Activated CD4-positive, alpha-beta memory T cell treated with anti-CD3 and anti-CD28 coated beads for 36 hours (primary cell): ENCODE data around the gene ETS2. TPM values are rescaled to one million over a fixed set of nuclear protein-coding genes. Genes with fewer than 3 reads are reported as not detected.

ENCODE experiments used
- CTCF ChIA-PET: fragments of 350-600 bp; sonication (Branson Sonifier 250); formaldehyde crosslinking; loops from one replicate; lab custom pipeline; 2021; ENCODE audit warnings: antibody characterized with exemption, inconsistent platforms; lab: Charles Lee
- POLR2A ChIA-PET: fragments of 350-600 bp; sonication (Branson Sonifier 250); formaldehyde crosslinking; loops from one replicate; lab custom pipeline; 2021; ENCODE audit warnings: antibody characterized with exemption; lab: Charles Lee
- DNase-seq: peaks from one replicate; pipeline ENCODE4 v3.0.0-alpha.2; 2020
- H3K27ac Mint-ChIP-seq: one replicate; pipeline ENCODE4 v1.8.0; 2021; ENCODE audit warnings: mixed read lengths
- H3K27me3 Mint-ChIP-seq: one replicate; pipeline ENCODE4 v1.8.0; 2021; ENCODE audit warnings: mixed read lengths
- H3K36me3 Mint-ChIP-seq: one replicate; pipeline ENCODE4 v1.8.0; 2021; ENCODE audit warnings: mixed read lengths
- H3K4me1 Mint-ChIP-seq: one replicate; pipeline ENCODE4 v1.8.0; 2021; ENCODE audit warnings: low read depth, mixed read lengths
- H3K4me3 Mint-ChIP-seq: one replicate; pipeline ENCODE4 v1.8.0; 2021; ENCODE audit warnings: mild to moderate bottlenecking, mixed read lengths
- H3K9me3 Mint-ChIP-seq: one replicate; pipeline ENCODE4 v1.8.0; 2021; ENCODE audit warnings: mixed read lengths
- intact Hi-C: fragments of 100-400 bp; cut with micrococcal nuclease; formaldehyde crosslinking; loops from one replicate; pipeline ENCODE4 v1.15.1; 2023
- total RNA-seq, 2 experiments: library from RNA; stranded (reverse); gene quantifications; one replicate each; pipeline ENCODE4 v1.2.3, GENCODE V29; 2021

Gene ETS2
- total RNA-seq, 2 experiments from 2014 or later, result 22.1 to 25.0 TPM

DNA sequence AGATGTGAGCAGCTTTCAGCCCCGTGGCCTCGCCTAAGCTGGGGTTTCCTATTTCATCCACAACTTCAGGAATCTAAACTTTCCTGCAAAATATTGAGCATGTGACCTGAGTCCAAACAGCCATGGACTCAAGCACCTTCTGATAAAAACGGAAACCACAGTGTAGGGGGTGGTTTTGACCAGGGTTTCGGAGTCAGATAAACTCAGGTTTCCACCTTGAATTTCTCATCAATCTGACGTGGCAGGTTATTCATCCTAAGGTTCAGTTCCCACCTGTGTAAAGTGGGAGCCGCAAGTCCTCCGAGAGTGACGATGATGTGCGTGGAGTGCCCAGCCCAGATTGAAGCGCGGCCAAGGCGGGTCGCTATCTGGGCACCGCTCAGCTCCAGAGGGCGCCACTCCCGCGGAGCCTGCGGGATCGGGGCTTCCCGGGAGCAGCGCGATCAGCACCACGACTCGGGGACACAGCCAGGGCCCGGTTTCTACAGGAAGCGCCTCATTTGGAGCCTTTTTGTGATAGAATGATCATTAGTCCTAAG, 871 bp upstream of the ETS2 start:
- Mint-ChIP-seq H3K36me3 (peaks cover 18% of the 10 kb centered on the region), H3K4me1 (peaks cover 35% of the 10 kb centered on the region)
- intact Hi-C loops, result loop anchor here (1.0 to 10.0 kb wide), 4 partner anchors 24 to 580 kb away; partner anchors contain the start of gene BRWD1

DNA sequence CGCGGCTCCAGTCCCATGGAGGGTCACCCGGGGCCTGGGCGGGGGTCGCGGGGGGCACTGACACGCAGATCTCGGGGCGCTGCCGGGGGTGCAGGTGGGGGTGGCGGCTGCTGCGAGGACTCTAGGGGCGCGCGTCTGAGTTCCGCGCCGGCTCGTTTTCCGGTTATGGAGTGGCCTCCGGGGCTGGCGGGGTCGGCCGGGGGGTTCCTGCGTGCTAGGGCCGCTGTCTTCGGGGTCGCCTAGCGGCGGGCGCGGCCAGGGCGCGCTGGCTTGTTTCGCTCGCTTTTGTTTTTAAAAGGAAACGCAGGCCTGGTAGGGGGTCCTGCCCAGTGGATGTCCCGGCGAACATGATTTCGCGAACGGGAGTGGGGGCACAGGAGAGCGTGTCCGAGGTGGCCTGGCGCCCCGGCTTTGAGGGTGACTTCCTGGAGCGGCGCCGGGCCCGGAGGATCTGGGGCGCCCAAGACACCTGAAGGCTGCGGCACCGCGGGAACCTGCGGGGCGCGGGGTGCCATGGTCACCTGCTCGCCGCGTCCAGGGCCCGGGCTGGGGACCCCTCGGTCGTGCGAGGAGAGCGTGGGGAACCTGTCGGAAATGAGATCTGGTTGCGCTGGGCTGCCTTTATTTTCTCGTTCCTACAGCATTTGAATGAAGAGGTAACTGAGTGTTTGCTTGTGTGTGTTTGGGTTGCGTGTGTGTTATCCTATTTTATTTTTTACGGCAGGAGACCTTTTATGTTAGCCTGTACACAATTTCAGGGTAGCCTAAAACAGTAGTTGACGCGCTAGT, 618 bp downstream of the ETS2 start:
- Mint-ChIP-seq H3K27me3 (no peaks in the 10 kb centered on the region), H3K27ac (peak overlapping the region; percentile 87), H3K4me1 (peaks cover 47% of the 10 kb centered on the region), H3K4me3 (peak overlapping the region; percentile 87), H3K9me3 (no peaks in the 10 kb centered on the region), H3K36me3 (peaks cover 31% of the 10 kb centered on the region)
- ChIA-PET CTCF (interaction anchor here (1.2 to 1.6 kb wide), 2 partner anchors 27 to 36 kb away, joined by 5 to 6 read pairs; no protein-coding TSS in a partner anchor), POLR2A (interaction anchor here (4.6 kb wide), 1 partner anchor 37 kb away, joined by 31 read pairs; no protein-coding TSS in a partner anchor)
- DNase-seq, result peak; percentile 46
- intact Hi-C loops, result loop anchor here (2.0 to 10.0 kb wide), 3 partner anchors 72 to 578 kb away; partner anchors contain the start of gene BRWD1

More for the DNA sequence above, 871 bp upstream of the ETS2 start:
- DNase-seq, result peak; percentile 71
- Mint-ChIP-seq H3K4me3 (peak overlapping the region; percentile 87), H3K27me3 (peaks cover 2% of the 10 kb centered on the region), H3K9me3 (no peaks in the 10 kb centered on the region), H3K27ac (peak overlapping the region; percentile 81)
- ChIA-PET POLR2A (interaction anchor here (0.6 to 4.6 kb wide), 5 partner anchors 17 to 379 kb away, joined by 3 to 31 read pairs (median 4); partner anchors contain the start of gene PSMG1), CTCF (interaction anchor here (1.1 to 4.0 kb wide), 3 partner anchors 15 to 36 kb away, joined by 3 to 22 read pairs (median 3); no protein-coding TSS in a partner anchor)

DNA sequence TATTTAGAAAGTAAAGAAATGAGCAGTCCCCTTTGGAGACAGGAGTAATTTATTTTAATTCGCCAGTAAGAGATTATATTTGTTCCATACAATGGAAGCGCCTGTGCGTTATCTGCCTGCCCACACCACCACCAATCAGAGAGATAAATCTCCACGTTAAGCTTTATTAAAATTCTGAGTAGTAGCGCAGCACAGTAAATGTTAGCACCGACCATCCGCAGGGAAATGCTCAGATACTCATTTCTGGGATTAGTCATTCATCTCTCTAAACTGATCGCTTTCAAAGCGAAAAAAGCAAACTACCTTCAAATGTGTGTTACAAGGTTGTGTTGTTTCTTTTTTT, 1.2 kb downstream of the ETS2 start:
- Mint-ChIP-seq H3K9me3 (no peaks in the 10 kb centered on the region), H3K4me1 (peaks cover 50% of the 10 kb centered on the region), H3K36me3 (peaks cover 36% of the 10 kb centered on the region), H3K4me3 (peak overlapping the region; percentile 87), H3K27me3 (no peaks in the 10 kb centered on the region), H3K27ac (peak overlapping the region; percentile 87)
- POLR2A ChIA-PET, result interaction anchor here (4.6 kb wide), 1 partner anchor 37 kb away, joined by 31 read pairs; no protein-coding TSS in a partner anchor
- CTCF ChIA-PET, result interaction anchor here (0.8 to 1.6 kb wide), 5 partner anchors 25 to 72 kb away, joined by 3 to 7 read pairs (median 5); no protein-coding TSS in a partner anchor
- peak; percentile 43 for DNase-seq
- intact Hi-C loops, result loop anchor here (1.0 to 10.0 kb wide), 5 partner anchors 24 to 578 kb away; partner anchors contain the start of gene BRWD1

DNA sequence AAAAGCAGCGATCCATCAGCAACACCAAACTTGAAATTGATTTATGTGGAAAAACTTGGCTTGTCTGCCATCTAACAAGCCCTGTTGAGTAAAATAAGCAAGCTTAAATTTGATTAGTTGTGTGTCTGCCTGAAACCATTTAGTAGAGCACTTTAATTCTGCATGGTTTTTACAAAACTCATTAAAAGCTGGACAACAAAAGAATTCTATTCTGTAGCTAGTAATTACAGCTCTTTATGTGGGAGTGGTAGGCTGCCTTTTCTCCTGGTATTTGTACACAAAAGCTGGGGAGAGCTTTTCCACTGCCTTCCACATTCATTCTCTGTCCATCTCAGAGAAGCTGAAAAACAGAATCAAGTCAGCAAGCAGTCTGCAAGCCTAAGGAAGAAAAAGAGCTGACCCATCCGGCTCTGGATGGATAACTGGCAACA, 1.7 kb downstream of the ETS2 start:
- intact Hi-C loops, result loop anchor here (1.0 to 10.0 kb wide), 5 partner anchors 24 to 577 kb away; partner anchors contain the start of gene BRWD1
- H3K4me1 Mint-ChIP-seq, result peaks cover 50% of the 10 kb centered on the region
- H3K4me3 Mint-ChIP-seq, result peak overlapping the region; percentile 87
- POLR2A ChIA-PET, result interaction anchor here (4.6 kb wide), 1 partner anchor 38 kb away, joined by 31 read pairs; no protein-coding TSS in a partner anchor
- no peaks in the 10 kb centered on the region for H3K9me3 Mint-ChIP-seq
- CTCF ChIA-PET, result interaction anchor here (0.8 to 1.6 kb wide), 6 partner anchors 24 to 73 kb away, joined by 3 to 7 read pairs (median 4); no protein-coding TSS in a partner anchor
- peaks cover 39% of the 10 kb centered on the region for H3K36me3 Mint-ChIP-seq
- H3K27me3 Mint-ChIP-seq, result no peaks in the 10 kb centered on the region
- DNase-seq, result no peak
- peak overlapping the region; percentile 23 for H3K27ac Mint-ChIP-seq

DNA sequence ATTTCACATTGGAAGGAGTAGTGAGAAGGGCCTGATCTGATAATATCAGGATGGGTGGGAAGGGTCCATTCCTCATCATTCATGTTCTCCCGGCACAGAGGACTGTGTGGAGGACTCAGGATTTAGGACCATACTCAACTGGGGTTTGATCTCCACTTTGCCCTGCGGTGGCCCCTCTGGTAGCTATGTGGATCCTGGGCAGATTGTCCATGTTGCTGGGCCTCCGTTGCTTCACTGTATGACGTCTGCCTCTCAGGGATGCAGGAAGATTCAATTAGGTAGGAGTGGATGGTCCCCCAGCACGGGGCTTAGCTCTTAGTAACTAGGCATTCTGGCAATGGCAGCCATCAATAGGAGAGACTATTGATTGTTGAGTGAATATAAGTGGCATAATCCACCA, 2.3 kb downstream of the ETS2 start:
- H3K36me3 Mint-ChIP-seq, result peaks cover 41% of the 10 kb centered on the region
- no peaks in the 10 kb centered on the region for H3K27me3 Mint-ChIP-seq
- POLR2A ChIA-PET, result interaction anchor here (4.6 kb wide), 1 partner anchor 38 kb away, joined by 31 read pairs; no protein-coding TSS in a partner anchor
- H3K4me3 Mint-ChIP-seq, result peak overlapping the region; percentile 87
- CTCF ChIA-PET, result interaction anchor here (0.8 to 1.6 kb wide), 5 partner anchors 28 to 330 kb away, joined by 3 to 6 read pairs (median 4); no protein-coding TSS in a partner anchor
- no peak overlapping the region for H3K27ac Mint-ChIP-seq
- peaks cover 50% of the 10 kb centered on the region for H3K4me1 Mint-ChIP-seq
- DNase-seq, result no peak
- intact Hi-C loops, result loop anchor here (1.0 to 10.0 kb wide), 5 partner anchors 23 to 577 kb away; partner anchors contain the start of gene BRWD1
- H3K9me3 Mint-ChIP-seq, result no peaks in the 10 kb centered on the region

DNA sequence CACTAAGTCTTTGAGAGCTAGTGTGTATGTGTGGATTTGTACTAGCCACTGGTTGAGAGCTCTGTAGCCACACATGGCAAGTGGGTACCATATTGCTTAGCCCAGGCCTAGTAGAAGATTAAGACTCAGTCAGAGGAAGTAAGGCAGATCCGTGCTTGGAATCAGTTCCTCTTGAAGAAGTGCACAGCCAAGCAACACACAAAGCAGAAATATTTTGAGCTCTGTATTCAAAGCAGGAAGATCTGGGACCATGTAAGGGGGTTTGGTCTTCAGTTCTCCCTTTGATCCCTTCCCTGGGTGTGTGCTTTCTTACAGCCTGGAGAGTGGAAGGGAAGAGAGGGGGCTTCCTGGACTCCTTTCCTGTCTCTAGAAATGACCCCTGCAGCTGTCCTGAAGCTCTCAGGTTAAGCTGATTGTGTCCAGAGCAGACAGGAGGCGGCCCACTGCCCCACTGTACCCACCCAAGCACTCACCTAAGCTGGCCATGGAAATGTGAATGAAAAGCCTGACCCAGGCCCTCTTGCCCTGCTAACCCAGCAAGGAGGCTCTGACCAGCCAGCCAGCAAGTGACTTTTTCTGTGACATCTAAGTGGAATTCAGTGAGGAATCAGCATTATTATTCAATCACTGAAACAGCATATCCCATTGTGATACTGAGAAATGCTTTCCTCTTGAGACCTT, 3.6 kb downstream of the ETS2 start:
- ChIA-PET CTCF (interaction anchor here (1.0 to 1.4 kb wide), 3 partner anchors 23 to 329 kb away, joined by 3 to 4 read pairs (median 3); no protein-coding TSS in a partner anchor), POLR2A (interaction anchor here (0.7 to 1.5 kb wide), 3 partner anchors 10 to 43 kb away, joined by 3 to 4 read pairs (median 4); no protein-coding TSS in a partner anchor)
- no peak for DNase-seq
- Mint-ChIP-seq H3K27ac (no peak overlapping the region), H3K4me1 (peaks cover 44% of the 10 kb centered on the region), H3K27me3 (no peaks in the 10 kb centered on the region), H3K4me3 (no peak overlapping the region), H3K36me3 (peaks cover 51% of the 10 kb centered on the region), H3K9me3 (no peaks in the 10 kb centered on the region)
- intact Hi-C loops, result loop anchor here (5.0 to 10.0 kb wide), 2 partner anchors 503 to 575 kb away; partner anchors contain the start of gene BRWD1

DNA sequence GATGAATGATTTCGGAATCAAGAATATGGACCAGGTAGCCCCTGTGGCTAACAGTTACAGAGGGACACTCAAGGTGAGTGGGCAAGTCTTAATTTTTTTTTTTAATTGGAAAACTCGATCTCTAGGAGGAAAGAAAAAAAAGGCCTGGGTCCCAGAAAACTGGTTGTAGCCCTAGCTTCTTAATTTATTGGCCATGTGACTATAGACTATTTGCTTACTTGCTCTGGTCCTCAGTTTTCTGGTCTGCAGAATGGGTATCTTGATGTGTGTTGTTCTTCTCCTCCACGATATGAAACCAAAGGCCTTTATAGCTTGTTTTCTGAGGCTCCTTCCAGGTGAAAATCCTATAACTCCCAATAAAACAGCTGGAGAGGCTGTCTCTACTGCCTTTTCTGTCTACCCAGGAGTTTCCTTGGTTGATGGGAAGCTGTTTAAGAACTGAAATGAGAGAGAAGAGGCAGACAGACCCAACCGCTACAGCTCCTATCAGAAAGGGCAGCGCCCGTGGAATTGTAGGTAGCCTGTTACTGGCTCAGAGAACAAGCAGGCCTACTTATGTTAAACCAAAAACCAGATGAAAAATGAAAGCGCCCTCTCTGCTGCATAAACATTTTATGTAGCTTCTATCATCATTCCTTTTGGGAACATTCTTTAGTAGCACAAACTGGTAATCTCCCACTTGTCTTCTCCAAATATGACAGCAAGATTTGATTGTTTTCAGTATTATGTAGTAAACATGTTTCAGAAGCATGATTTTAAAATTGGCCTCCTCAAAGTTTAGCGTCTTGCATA, 4.5 kb downstream of the ETS2 start:
- intact Hi-C loops, result no loop called here
- Mint-ChIP-seq H3K9me3 (no peaks in the 10 kb centered on the region), H3K4me3 (no peak overlapping the region), H3K27me3 (no peaks in the 10 kb centered on the region), H3K27ac (no peak overlapping the region), H3K36me3 (peaks cover 60% of the 10 kb centered on the region), H3K4me1 (peaks cover 41% of the 10 kb centered on the region)
- ChIA-PET CTCF (no interaction called here), POLR2A (interaction anchor here (0.7 to 1.5 kb wide), 3 partner anchors 11 to 43 kb away, joined by 3 to 4 read pairs (median 4); no protein-coding TSS in a partner anchor)
- DNase-seq, result no peak

DNA sequence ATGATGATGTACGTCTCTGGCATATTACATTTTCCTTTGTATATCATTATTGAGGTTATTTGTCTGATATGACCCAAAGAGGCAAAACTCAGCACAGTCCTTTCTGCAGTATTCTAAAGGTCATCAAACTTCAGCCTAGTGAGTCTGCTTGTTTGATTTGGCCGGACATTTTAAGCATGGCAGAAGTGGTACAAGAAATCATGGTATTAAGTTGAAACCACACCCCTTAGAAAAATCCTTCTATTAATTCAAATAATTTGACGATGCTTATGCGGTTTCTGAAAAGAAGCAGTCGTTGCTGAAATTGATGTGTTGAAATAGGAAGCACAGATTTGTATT, 5.1 kb downstream of the ETS2 start:
- H3K4me3 Mint-ChIP-seq, result no peak overlapping the region
- no peaks in the 10 kb centered on the region for H3K27me3 Mint-ChIP-seq
- intact Hi-C loops, result no loop called here
- DNase-seq, result no peak
- H3K36me3 Mint-ChIP-seq, result peaks cover 63% of the 10 kb centered on the region
- POLR2A ChIA-PET, result interaction anchor here (1.1 kb wide), 1 partner anchor 42 kb away, joined by 4 read pairs; no protein-coding TSS in a partner anchor
- H3K4me1 Mint-ChIP-seq, result peaks cover 42% of the 10 kb centered on the region
- no peaks in the 10 kb centered on the region for H3K9me3 Mint-ChIP-seq
- CTCF ChIA-PET, result no interaction called here
- H3K27ac Mint-ChIP-seq, result no peak overlapping the region

DNA sequence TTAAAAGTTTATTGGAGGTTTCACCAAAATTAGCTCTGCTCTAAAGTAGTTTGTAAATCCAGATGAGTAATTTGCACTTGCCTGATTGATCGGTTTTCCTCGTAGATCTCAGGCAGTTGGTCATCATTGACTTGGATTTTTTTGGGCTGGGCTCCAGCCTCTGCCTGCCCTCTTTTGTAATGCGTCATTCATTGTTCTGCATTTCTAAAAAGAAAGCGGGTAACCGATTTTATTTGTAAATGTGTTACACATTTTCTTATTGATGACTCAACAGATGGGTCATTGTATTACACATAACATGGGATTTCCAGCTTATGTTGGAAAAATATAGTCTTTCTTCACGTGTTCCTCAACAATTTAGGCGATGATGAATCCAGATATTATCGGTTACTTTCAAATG, 5.5 kb downstream of the ETS2 start:
- ChIA-PET CTCF (no interaction called here), POLR2A (no interaction called here)
- no peaks in the 10 kb centered on the region for H3K27me3 Mint-ChIP-seq
- H3K27ac Mint-ChIP-seq, result no peak overlapping the region
- no peak for DNase-seq
- peaks cover 65% of the 10 kb centered on the region for H3K36me3 Mint-ChIP-seq
- no peaks in the 10 kb centered on the region for H3K9me3 Mint-ChIP-seq
- H3K4me1 Mint-ChIP-seq, result peaks cover 42% of the 10 kb centered on the region
- intact Hi-C loops, result no loop called here
- H3K4me3 Mint-ChIP-seq, result no peak overlapping the region

DNA sequence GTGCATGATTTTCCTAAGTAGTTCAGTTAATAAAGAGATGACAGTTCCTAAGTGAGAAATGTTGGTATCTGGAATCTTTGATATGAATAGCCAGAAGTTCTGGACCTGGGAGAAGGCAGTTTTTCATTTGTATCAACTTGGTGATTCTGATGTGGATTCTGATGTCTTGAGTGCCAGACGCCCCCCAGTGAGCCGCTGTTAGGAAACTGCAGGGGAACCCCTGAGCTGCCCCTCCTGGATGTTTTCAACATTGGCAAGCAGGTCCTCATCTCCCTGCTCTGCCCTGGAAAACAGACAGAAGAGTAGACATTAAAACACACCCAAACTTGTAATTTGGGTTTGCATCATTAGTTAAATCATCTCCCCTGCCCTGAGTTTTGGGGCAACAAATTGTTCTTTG, 7.4 kb downstream of the ETS2 start:
- ChIA-PET CTCF (no interaction called here), POLR2A (no interaction called here)
- no peaks in the 10 kb centered on the region for H3K27me3 Mint-ChIP-seq
- peaks cover 73% of the 10 kb centered on the region for H3K36me3 Mint-ChIP-seq
- no peak overlapping the region for H3K4me3 Mint-ChIP-seq
- H3K9me3 Mint-ChIP-seq, result no peaks in the 10 kb centered on the region
- no peak for DNase-seq
- intact Hi-C loops, result no loop called here
- peaks cover 30% of the 10 kb centered on the region for H3K4me1 Mint-ChIP-seq
- no peak overlapping the region for H3K27ac Mint-ChIP-seq
